COR-L47 (cell line): Measurements from ENCODE around the gene FSIP2.
"Not testable (repeated sequence)": the region's sequence is repeated elsewhere in the genome, so short reads cannot be mapped to it uniquely, and the experiment has no call there.

ENCODE experiments used
- DNase-seq: peaks from one replicate; lab custom pipeline; 2025; lab: John Stamatoyannopoulos, UW

The FSIP2 gene

DNA sequence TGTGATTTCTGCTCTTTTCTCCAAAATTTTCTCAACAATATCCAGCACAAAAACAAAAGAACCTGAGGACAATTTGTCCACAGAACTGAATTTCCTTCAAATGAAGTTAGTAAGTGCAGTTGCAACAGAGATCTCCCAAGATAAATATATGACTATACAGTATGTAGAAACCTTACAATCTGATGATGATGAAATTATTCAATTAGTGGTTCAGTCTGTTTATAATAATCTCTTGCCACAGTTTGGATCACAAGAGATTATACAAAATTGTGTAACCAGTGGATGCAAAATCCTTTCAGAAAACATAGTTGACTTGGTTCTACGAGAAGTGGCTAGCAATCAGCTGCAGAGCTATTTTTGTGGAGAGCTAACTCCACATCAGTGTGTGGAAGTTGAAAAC is 68.7 kb downstream of the FSIP2 start:
- no peak for DNase-seq

DNA sequence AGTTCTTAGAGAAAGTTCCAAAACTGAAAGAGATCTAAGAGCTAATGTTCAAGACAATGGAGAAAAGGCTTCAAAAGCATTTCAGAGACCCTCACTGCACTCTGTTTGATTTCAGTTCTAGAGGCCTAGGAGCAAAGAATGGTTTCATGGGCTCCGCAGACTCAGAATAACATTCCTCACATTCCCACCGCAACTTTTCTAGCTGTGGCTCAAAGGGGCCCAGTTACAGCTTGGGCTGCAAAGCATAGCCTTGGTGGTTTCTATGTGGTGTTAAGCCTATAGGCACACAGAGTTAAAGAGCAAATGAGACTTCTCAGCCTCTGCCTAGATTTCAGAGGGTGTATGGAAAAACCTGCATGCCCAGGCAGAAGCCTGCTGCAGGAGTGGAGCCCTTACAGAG is 73.0 kb downstream of the FSIP2 start:
- no peak for DNase-seq

DNA sequence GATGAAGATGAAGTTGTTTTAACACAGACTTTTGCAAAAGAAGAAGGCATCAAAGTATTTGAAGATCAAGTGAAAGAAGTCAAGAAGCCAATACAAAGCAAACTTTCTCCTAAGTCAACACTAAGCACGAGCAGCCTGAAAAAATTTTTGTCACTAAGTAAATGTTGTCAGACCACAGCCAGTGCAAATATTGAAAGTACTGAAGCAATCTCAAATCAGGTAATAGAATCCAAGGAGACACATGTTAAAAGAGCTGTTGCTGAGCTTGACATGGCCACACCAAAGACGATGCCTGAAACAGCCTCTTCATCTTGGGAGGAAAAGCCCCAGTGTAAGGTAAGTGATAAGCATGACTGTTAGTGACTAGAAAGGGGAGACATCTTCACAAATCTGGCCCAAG is 75.1 kb downstream of the FSIP2 start:
- no peak for DNase-seq

DNA sequence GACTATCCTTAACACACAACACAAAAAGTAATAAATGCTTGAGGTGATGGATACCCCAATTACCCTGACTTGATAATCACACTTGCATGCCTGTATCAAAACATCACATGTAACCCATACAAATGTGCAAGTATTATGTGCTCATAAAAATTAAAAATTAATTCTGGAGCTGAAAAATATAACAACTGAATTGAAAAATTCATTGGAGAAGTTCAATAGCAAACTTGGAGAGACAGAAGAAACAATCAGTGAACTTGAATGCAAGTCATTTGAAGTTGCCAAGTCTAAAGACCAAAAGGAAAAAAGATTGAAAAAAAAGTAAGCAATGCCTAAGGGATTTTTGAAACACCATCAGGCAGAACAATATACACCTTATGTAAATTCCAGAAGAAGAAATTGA is 79.4 kb downstream of the FSIP2 start:
- no peak for DNase-seq

DNA sequence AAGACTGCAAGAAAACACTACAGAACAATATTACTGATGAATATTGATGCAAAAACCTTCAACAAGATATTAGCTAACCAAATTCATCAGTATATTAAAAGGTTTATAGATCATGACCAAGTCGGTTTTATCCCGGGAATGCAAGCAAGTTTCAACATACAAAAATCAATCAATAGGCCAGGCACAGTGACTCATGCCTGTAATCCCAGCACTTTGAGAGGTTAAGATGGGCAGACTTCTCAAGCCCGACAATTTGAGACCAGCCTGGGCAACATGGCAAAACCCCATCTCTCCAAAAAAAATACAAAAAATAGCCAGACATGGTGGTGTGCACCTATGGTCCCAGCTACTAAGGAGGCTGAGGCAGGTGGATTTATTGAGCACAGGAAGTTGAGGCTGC is 82.9 kb downstream of the FSIP2 start:
- no peak for DNase-seq

GRCh38 chr2:185823773-185824172 is 85.2 kb downstream of the FSIP2 start:
- DNase-seq, result no peak

DNA sequence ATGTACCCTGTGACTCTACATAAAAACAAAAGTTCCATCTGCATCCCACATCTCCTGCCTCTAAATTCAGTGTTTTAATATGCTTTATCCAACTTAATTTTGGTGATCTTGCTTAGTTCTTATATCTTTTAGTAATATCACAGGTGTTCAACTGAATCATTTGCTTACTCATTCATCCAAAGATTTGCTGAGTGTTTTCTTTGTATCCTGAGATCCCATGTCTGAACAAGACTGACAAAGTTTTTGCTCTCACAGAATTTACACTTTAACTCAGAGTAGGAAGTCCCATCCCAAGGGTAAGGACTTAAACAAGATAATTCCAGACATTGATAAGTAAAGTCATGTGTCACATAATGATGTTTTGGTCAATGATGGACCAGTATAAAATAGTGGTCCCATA is 87.0 kb downstream of the FSIP2 start:
- DNase-seq, result no peak

GRCh38 chr2:185828326-185828725 is 89.7 kb downstream of the FSIP2 start:
- no peak for DNase-seq

GRCh38 chr2:185833864-185834263 is 95.3 kb downstream of the FSIP2 start:
- DNase-seq, result no peak

DNA sequence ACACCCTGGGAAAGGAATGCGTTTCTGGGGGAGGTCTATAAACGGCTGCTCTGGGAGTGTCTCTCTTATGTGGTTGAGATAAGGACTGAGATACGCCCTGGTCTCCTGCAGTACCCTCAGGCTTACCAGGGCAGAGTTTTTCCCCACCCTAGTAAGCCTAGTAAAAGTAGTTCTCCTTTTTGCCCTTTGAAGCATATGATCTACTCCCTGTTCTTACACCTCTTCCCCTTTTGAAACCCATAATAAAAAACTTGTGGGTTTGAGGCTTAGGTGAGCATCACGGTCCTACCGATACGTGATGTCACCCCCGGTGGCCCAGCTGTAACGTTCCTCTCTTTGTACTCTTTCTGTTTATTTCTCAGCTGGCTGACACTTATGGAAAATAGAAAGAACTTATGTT is 97.4 kb downstream of the FSIP2 start:
- no peak for DNase-seq

DNA sequence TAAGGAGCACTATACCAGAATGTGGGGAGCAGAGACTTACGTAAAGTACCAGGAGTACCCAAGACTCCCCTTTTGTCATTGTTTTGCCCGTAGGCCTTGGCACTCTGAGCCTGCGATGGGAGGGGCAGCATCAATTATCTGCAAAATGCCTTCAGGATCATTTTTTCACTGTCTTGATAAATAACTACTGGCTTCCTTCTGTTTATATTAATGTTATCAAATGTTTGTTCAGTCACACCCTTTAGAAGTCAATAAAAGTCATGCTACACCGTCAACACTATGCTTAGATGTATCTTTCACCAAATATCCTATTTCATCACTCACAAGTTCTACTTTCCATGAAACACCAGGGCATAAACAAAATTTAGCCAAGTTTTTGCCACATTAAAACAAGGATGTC is 116.3 kb downstream of the FSIP2 start:
- no peak for DNase-seq

DNA sequence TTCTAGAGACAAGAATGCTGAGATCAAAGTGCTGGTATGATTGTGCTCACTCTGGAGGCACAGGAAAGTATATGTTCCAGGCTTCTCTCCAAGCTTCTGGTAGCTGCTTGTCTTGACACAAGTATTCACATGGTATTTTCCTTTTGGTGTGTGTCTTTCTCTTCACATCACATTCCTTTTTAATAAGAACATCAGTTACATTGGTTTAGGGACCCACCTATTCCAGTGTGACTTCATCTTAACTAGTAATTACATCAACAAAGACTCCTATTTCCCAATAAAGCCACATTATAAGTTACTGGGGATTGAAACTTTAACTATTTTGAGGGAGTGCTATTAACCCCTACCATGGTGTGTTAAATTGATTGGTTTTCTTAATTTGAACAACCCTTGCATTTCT is 119.1 kb downstream of the FSIP2 start:
- no peak for DNase-seq

DNA sequence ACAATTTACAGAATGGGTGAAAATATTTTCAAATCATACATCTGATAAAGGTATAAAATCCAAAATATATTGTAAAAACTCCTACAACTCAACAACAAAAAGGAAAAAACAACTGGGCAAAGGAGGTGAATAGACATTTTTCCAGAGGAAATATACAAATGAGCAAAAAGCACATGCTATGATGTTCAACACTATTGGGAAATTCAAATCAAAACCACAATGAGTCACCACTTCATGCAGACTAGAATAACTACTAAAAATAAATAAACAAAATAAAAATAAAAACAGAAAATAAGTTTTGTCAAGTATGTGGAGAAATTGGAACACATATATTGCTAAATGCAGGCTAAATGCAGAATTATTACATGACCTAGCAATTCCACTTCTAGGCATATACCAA is 120.9 kb downstream of the FSIP2 start:
- DNase-seq, result no peak

DNA sequence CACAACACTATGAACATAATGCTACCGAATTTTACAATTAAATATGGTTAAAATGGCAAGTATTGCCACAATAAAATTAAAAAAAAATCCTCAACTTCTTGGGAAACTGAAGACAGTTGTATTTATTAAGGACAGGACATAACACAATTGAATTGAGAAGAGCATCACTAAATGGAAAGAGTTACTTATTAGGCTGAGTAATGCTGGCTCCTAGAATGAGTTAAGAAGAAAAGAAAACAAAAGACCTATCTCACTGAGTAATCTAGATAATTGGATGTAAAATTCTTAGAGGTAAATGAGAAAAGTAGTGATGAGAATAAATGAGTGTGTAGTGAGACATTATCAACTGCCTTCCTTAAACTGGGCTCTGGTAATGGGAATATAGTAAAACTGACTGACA is 121.7 kb downstream of the FSIP2 start:
- DNase-seq, result no peak

DNA sequence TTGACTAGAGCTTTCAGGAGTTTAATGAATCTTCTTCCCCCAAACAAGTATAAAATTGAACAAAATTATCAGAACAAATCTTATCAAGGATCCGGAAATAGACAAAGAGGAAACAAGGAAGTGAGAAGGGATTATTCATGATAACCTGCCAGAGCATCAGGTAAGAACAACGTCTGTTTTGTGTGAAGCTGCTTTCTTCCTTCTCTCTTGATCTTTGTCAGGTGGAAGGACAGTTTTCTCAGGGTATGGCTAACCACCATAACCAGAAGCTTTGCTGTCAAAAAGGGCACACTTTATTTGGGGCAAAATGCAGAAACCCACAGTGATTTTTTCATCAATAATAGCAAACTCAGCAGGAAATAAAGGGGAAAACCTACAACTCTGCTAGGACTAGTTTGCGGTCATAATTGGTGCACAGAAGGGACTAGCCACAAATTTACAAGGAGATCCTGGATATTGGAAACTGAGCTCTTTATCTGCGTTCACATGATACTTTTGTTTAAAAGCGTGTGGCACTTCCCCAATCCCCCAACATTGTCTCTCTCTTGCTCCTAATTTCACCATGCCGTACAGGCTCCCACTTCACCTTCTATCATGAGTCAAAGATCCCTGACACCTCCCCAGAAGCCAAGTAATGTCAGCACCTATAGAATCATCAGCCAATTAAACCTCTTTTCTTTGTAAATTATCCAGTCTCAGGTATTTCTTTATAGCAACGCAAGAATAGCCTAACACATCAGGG is 124.2 kb downstream of the FSIP2 start:
- no peak for DNase-seq

DNA sequence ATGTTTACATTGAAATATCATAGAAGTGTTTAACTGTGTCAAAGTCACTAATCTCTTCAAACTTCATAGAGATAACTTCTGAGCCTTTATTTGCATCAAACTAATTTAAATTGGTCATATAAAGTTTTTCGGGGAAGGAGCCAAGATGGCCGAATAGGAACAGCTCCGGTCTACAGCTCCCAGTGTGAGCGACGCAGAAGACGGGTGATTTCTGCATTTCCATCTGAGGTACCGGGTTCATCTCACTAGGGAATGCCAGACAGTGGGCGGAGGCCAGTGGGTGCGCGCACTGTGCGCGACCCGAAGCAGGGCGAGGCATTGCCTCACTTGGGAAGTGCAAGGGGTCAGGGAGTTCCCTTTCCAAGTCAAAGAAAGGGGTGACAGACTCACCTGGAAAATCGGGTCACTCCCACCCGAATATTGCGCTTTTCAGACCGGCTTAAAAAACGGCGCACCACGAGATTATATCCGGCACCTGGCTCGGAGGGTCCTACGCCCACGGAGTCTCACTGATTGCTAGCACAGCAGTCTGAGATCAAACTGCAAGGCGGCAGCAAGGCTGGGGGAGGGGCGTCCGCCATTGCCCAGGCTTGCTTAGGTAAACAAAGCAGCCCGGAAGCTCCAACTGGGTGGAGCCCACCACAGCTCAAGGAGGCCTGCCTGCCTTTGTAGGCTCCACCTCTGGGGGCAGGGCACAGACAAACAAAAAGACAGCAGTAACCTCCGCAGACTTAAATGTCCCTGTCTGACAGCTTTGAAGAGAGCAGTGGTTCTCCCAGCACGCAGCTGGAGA is 126.1 kb downstream of the FSIP2 start:
- not testable (repeated sequence) for DNase-seq

- no peak for DNase-seq
Observed at GRCh38 chr2:185875136-185875931, 136.7 kb downstream of the FSIP2 start.

DNA sequence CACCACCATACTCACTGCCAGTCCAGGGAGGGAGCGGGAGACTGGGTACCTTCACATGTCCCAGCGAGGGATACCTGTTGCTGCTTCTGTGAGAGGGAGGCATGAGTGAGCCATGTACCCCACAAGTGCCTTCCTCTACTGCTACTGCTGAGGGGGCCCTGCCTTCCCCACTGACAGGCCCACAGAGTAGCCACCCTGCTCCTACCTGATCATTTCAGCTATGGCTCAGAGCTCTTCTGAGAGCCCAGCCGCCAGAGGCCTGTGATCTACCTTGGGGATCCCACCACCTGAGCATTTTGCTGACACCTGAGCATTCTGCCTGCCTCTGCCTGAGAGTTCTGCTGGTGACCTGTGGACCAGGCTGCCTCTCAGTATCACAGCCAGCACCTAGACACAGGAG is 137.6 kb downstream of the FSIP2 start:
- DNase-seq, result no peak

- DNase-seq, result no peak
Observed at GRCh38 chr2:185880396-185880795, 141.8 kb downstream of the FSIP2 start.
